ENCODE measurements around the gene ZNF100. TPM values are rescaled to one million over a fixed set of nuclear protein-coding genes. Genes with fewer than 3 reads are reported as not detected.

The ZNF100 gene
- total RNA-seq, 6 donors from 2014 or later = 4.1 to 33.5 (median 11.4) TPM

DNA sequence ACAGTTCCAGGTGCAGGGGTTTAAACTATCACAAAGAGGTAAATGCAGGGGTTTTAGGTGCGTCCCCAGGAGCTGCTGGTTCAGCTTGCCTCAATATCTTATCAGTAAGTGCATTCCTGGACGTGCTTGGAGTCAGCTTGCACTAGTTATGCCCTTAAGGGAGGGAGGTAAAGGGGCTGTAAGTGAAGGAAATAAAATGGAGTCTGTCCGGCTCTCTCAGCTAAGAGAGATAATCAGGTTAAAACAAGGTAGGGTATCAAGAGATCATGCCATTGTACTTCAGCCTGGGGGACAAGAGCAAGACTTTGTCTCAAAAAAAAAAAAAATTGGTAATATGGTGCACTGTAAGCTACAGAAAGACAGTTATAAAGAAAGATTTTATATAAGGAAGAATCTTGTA is 69.7 kb downstream of the ZNF100 start:
- DNase-seq (no peak), ATAC-seq (ENCODE audit: low FRiP score in 2 of 2) (no peak)
- H3K27me3 ChIP-seq = no peaks in the 10 kb centered on the region
- peak overlapping the region in 1 of 4 donors; percentile 8 for H3K4me3 ChIP-seq
- H3K9me3 ChIP-seq = no peaks in the 10 kb centered on the region
- 37 to 38% methylated on average over 3 of the region's 3 CpGs for WGBS, 2 donors
- no peaks in the 10 kb centered on the region for H3K4me1 ChIP-seq
- no peak for TF ChIP-seq POLR2A (IDR thresholded peaks at IDR 0.05)
- H3K27ac ChIP-seq = no peak overlapping the region
- H3K36me3 ChIP-seq = no peaks in the 10 kb centered on the region

DNA sequence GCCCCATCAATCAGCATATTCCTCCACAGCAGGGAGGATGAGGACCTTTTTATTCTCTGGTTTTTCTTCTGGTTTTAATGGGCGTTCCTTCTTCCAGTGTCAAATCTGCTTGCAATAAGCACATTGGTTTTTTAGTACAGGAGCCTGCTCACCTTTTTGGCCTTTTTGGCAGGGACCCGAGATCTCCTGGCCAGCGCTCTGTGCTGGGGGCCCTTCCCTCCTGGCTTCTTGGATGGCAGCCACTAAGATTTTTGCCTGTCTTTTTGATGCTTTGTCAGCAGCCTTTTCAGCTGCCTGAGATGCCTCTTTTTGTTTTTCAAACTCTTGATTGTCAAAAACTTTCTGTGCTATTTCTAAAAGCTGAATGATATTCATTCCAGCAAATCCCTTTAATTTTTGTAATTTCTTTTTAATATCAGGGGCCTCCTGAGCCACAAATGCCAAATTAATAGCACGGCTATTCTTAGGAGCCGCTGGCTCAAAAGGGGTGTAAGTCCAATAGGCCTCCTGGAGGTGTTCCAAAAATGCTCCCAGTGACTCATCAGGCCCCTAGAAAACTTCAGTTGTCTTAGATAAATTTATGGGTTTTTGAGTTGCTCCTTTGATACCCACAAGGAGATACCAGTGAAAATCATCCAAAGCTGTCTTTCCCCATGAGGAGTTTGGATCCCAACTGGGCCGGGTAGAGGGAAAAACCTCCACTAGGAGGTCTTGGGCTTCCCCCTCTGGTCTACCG is 73.0 kb downstream of the ZNF100 start:
- ATAC-seq (ENCODE audit: low FRiP score in 2 of 2) (no peak), DNase-seq (no peak)
- Histone ChIP-seq H3K4me3 (no peak overlapping the region), H3K27ac (no peak overlapping the region), H3K36me3 (no peaks in the 10 kb centered on the region), H3K9me3 (no peaks in the 10 kb centered on the region), H3K27me3 (no peaks in the 10 kb centered on the region), H3K4me1 (no peaks in the 10 kb centered on the region)
- 69 to 73% methylated on average over 7 of the region's 7 CpGs for WGBS, 2 donors
- TF ChIP-seq POLR2A (IDR thresholded peaks at IDR 0.05) (no peak), EP300 (IDR thresholded peaks at IDR 0.05) (no peak), POLR2AphosphoS5 (IDR thresholded peaks at IDR 0.05) (no peak)
- TF ChIP-seq, protein P1, sequence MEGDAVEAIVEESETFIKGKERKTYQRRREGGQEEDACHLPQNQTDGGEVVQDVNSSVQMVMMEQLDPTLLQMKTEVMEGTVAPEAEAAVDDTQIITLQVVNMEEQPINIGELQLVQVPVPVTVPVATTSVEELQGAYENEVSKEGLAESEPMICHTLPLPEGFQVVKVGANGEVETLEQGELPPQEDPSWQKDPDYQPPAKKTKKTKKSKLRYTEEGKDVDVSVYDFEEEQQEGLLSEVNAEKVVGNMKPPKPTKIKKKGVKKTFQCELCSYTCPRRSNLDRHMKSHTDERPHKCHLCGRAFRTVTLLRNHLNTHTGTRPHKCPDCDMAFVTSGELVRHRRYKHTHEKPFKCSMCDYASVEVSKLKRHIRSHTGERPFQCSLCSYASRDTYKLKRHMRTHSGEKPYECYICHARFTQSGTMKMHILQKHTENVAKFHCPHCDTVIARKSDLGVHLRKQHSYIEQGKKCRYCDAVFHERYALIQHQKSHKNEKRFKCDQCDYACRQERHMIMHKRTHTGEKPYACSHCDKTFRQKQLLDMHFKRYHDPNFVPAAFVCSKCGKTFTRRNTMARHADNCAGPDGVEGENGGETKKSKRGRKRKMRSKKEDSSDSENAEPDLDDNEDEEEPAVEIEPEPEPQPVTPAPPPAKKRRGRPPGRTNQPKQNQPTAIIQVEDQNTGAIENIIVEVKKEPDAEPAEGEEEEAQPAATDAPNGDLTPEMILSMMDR (IDR thresholded peaks at IDR 0.05) = no peak

DNA sequence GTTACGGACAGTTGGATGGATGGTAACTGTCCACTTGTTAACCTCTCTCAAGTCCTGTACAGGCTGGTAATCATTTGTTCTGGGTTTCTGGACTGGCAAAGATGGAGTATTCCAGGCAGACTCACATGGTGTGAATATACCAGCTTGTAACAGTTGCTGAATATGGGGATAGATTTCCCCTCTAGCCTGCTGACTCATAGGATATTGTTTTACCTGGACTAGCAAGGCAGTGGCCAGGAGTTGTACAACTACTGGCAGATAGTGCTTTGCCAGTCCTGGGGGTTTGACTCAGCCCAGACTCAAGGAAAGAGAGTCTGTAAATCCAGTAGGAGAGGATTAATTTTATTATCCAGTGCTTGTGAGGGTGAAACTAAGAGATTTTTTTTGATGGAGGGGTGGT is 74.0 kb downstream of the ZNF100 start:
- ATAC-seq (ENCODE audit: low FRiP score in 2 of 2) (no peak), DNase-seq (no peak)
- Histone ChIP-seq H3K4me1 (no peaks in the 10 kb centered on the region), H3K27me3 (no peaks in the 10 kb centered on the region), H3K36me3 (no peaks in the 10 kb centered on the region), H3K27ac (no peak overlapping the region), H3K4me3 (no peak overlapping the region), H3K9me3 (no peaks in the 10 kb centered on the region)
- TF ChIP-seq, protein P1 (IDR thresholded peaks at IDR 0.05) = no peak
- TF ChIP-seq EP300 (IDR thresholded peaks at IDR 0.05) (no peak), POLR2AphosphoS5 (IDR thresholded peaks at IDR 0.05) (no peak), POLR2A (IDR thresholded peaks at IDR 0.05) (no peak)
- 87 to 100% methylated on average over 1 of the region's 1 CpG for WGBS, 2 donors

DNA sequence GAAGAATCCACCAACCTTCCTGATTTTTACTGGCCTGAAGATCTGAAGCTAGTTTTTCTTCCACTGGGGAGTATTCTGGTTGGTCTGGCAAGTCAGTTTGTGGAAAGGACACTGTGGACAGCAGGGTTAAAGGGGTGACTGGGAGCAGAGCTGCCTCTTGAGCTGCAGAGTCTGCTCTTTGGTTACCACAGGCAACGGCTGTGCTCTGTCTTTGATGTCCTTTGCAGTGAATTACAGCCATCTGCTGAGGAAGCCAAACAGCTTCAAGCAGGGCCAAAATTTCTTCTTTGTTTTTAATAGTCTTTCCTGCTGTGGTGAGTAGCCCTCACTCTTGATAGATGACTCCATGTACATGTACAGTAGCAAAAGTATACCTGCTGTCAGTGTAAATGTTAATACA is 75.7 kb downstream of the ZNF100 start:
- ATAC-seq (ENCODE audit: low FRiP score in 2 of 2) = no peak
- 47 to 57% methylated on average over 1 of the region's 1 CpG for WGBS, 2 donors
- Histone ChIP-seq H3K36me3 (no peaks in the 10 kb centered on the region), H3K4me3 (no peak overlapping the region), H3K27me3 (no peaks in the 10 kb centered on the region), H3K9me3 (no peaks in the 10 kb centered on the region), H3K4me1 (no peaks in the 10 kb centered on the region), H3K27ac (no peak overlapping the region)
- TF ChIP-seq, protein P1 (IDR thresholded peaks at IDR 0.05) = no peak
- no peak for TF ChIP-seq EP300 (IDR thresholded peaks at IDR 0.05)
- no peak for TF ChIP-seq POLR2A (IDR thresholded peaks at IDR 0.05)
- TF ChIP-seq POLR2AphosphoS5 (IDR thresholded peaks at IDR 0.05) = no peak
- no peak for DNase-seq

DNA sequence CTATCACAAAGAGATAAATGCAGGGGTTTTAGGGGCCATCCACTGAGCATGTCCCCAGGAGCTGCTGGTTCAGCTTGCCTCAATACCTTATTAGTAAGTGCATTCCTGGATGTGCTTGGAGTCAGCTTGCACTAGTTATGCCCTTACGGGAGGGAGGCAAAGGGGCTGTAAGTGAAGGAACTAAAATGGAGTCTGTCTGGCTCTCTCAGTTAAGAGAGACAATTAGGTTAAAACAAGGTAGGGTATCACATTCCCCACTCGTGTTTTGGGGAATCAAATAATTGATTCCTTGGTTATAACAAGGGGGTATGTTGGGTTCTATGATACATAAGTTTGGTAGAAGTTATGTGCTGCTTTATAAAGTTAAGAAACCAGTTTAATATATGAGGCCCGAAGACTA is 78.9 kb downstream of the ZNF100 start:
- TF ChIP-seq POLR2A (IDR thresholded peaks at IDR 0.05) = no peak
- H3K4me3 ChIP-seq = no peak overlapping the region
- no peaks in the 10 kb centered on the region for H3K9me3 ChIP-seq
- no peak for DNase-seq
- 62 to 75% methylated on average over 3 of the region's 3 CpGs for WGBS, 2 donors
- no peaks in the 10 kb centered on the region for H3K4me1 ChIP-seq
- no peak for ATAC-seq (ENCODE audit: low FRiP score in 2 of 2)
- H3K27me3 ChIP-seq = no peaks in the 10 kb centered on the region
- no peaks in the 10 kb centered on the region for H3K36me3 ChIP-seq
- no peak overlapping the region for H3K27ac ChIP-seq

DNA sequence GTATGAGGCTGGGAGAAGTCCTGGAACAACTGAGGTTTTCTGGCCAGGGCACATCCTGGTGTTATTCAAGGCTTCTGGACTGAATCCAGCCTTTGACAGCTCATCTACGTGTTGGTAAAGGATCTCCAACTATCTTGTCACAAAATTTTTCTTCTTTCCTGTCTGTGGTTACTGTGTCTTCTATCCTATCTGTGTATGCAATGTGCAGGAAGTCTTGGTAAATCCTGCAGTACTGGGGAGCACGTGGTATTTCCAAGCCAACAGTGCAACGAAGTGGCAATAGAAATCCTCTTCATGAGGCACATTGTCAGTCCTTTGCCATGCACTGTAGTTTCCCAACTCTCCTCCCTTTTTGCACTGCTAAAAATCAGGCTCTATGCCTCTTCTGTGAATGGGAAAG is 86.7 kb downstream of the ZNF100 start:
- ATAC-seq (ENCODE audit: low FRiP score in 2 of 2) (no peak), DNase-seq (no peak)
- H3K4me1 ChIP-seq = no peaks in the 10 kb centered on the region
- H3K27me3 ChIP-seq = no peaks in the 10 kb centered on the region
- peaks cover 0 to 4% (median 2%) of the 10 kb centered on the region in 4 donors for H3K9me3 ChIP-seq
- 46 to 63% methylated on average over 3 of the region's 3 CpGs for WGBS, 2 donors
- H3K4me3 ChIP-seq = no peak overlapping the region
- no peaks in the 10 kb centered on the region for H3K36me3 ChIP-seq
- H3K27ac ChIP-seq = no peak overlapping the region
- TF ChIP-seq EP300 (IDR thresholded peaks at IDR 0.05) = no peak
- TF ChIP-seq POLR2AphosphoS5 (IDR thresholded peaks at IDR 0.05) = no peak
